GM11168 (cell line): ENCODE measurements around the gene TEX14.

Source experiments
- in situ Hi-C: fragments of 300-500 bp; cut with MboI; formaldehyde crosslinking; loops from one replicate; pipeline ENCODE4 v1.12.0; 2022; ENCODE audit warnings: low sequenced_read_pairs; ENCODE audit not compliant: unreplicated experiment

Gene TEX14

DNA sequence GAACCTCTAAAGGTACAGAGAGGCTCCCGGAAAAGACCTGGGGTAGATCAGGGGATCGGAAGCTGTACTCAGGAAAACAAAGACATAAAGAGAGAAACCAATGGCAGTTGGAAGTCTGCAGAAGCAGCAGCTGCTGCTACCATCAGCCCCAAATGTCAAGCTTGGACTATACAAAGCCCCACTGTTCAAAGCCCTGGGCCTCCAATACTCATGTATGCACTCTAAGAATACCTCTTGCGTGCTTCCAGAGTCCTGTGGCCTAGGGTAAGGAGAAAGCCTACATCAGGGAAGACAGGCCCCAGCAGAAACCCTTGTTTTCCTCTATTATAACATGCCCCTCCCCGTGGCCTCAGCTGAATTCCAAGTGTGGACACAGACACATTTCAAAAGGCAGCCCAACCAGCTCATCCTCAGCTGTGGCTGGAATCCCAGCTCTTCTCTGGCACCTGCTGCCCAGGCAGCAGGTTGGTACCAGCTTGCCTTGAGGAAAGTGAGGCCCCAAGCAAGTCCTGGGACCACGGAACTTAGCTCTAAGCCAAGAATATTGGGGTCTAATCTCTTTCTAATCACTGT is 158.1 kb downstream of the TEX14 start:
- in situ Hi-C loops = no loop called here

- in situ Hi-C loops = no loop called here
Observed at GRCh38 chr17:58532555-58532951, 159.3 kb downstream of the TEX14 start.

DNA sequence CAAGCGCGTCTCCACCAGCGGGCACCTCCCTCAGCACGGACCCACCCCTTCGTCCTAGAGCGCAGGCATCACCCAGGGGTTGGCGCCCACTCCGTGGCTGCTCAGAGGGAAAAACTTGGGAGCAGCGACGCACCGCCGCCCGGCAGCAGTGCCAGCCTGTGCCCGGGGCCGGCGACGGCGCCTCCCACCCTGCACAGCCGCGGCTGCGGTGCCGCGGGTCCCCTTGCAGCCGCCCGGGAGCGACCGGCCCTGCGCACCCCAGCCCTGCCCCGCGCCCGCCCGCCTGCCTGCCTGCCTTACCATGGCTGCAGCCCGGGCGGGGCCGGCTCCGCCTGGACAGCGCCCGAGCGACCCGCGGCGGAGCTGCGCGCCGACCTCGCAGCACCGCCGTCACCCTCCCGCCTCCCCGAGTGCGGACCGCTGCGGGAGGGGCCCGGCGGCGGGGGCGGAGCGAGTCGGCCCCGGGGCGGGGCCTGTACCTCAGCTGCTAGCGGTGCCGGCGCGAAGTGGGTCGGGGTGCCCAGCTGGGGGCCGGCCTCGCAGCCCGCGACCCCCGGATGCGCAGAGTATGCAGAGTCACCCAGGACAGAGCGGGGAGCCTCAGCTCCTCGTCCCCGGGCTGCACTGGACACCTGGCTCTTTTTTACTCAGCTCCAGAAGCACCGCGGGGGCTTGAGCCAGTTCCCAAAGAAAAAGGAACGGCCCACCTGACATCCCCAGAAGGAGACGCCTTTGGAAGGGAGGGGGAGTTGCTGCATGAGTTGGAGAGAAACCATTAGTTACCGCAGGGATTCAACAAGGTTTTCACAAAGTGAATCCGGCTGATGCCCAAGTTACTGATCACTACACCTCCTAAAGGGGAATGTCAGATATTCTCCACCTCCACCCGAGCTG is 159.9 kb downstream of the TEX14 start:
- in situ Hi-C loops = no loop called here

- in situ Hi-C loops = no loop called here
Observed at GRCh38 chr17:58531122-58531521, 160.7 kb downstream of the TEX14 start.

DNA sequence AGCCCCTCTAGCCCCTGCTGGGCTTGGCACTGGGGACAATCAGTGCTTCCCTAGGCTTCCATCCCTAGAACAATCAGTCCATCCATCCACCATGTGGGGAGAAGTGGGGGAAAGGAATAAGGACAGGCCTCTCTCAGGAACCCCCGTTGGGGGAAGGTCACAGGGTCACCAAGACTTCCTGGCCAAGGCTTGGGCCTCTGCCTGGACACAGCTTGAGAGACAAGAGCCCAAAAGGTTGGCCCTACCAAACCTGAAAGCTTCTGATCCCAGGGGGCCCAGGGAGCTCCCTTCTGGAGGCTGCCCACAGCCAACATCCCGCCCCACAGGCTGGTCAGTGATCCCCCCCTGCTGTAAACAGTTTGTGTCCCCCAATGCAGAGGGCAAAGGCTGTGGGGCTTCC is 161.2 kb downstream of the TEX14 start:
- in situ Hi-C loops = no loop called here

DNA sequence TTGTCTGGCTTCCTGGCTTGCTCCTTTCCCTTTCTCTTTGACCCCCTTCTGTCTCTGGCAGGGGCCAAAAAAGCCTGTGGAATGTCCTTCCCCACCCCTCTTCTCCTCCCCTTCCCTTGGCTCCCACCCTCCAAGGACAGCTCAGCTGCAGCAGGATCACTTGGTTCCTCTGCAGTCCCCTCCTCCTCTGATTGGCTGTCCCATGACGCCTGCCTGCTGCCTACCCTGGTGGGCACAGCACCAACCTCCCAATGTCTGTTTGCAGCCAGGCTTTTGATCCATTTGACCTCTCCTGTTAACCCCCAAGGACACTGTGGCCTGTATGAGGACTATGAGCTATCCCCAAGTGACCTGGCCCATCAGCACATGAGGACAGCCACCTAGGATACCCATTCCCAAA is 162.6 kb downstream of the TEX14 start:
- in situ Hi-C loops = loop anchor here (10.0 kb wide), 1 partner anchor 476 kb away; no protein-coding TSS in a partner anchor

GRCh38 chr17:58528443-58528842 is 163.4 kb downstream of the TEX14 start:
- in situ Hi-C loops = loop anchor here (10.0 kb wide), 1 partner anchor 476 kb away; no protein-coding TSS in a partner anchor

GRCh38 chr17:58527949-58528348 is 163.9 kb downstream of the TEX14 start:
- in situ Hi-C loops = loop anchor here (10.0 kb wide), 1 partner anchor 477 kb away; no protein-coding TSS in a partner anchor

- in situ Hi-C loops = loop anchor here (10.0 kb wide), 1 partner anchor 477 kb away; no protein-coding TSS in a partner anchor
Observed at GRCh38 chr17:58527306-58527705, 164.5 kb downstream of the TEX14 start.

GRCh38 chr17:58525239-58525638 is 166.6 kb downstream of the TEX14 start:
- in situ Hi-C loops = loop anchor here (10.0 kb wide), 1 partner anchor 480 kb away; no protein-coding TSS in a partner anchor

DNA sequence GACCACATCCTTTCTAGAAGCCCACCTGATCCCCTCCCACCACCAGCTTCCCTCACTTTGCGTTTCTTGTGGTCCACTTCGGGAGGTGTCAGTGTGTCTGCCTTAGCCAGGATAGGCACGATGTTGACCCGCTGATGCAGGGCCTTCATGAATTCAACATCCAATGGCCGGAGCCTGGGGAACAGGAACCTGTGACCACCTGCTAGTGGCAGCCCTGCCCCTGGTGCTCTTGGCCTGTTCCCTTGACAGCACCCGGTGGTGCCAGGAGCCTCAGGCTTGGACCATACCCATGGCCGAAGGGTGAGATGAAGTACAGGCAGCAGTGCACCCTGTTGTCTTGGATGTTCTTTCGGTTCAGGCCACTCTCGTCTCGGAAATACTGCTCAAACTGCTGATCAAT is 170.2 kb downstream of the TEX14 start:
- in situ Hi-C loops = loop anchor here (10.0 kb wide), 1 partner anchor 483 kb away; no protein-coding TSS in a partner anchor

GRCh38 chr17:58520843-58521430 is 170.9 kb downstream of the TEX14 start:
- in situ Hi-C loops = loop anchor here (10.0 kb wide), 1 partner anchor 484 kb away; no protein-coding TSS in a partner anchor

GRCh38 chr17:58517928-58518609 is 173.8 kb downstream of the TEX14 start:
- in situ Hi-C loops = no loop called here

- in situ Hi-C loops = no loop called here
Observed at GRCh38 chr17:58517378-58517927, 174.4 kb downstream of the TEX14 start.

DNA sequence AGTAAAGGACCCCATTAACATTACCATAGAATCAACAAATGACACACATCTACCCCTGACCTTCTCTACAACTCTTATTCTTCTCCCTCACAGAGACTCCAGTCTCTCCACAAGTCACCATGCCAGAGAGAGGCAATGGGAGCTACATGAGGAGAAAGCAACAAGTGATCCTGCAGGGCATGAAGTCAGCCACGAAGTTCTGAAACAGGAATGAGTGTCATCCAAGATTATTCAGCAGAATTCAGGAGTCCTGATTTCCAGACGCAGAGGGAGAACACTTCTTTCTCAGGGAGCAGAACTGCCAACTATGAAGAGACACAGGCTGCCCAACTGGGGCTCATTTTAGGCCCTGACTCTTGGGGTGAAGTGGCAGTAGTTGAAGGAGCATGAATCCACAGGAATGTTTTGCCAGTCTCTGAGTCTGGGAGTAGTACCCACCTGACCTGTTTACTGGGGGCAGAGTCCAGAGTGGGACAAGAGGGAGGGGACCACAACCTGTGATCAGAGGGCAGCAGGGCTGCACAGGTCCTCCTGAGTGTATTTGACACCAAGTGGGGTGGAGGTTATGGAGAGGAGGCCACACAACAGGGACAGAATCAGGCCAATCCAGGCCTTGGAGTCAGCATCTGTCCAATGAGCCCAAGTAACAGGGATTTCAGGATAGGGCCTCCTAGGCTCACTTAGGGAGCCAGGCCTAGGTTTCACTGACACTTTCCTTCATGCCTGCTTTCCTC is 175.0 kb downstream of the TEX14 start:
- in situ Hi-C loops = no loop called here

- in situ Hi-C loops = no loop called here
Observed at GRCh38 chr17:58515286-58515685, 176.6 kb downstream of the TEX14 start.

DNA sequence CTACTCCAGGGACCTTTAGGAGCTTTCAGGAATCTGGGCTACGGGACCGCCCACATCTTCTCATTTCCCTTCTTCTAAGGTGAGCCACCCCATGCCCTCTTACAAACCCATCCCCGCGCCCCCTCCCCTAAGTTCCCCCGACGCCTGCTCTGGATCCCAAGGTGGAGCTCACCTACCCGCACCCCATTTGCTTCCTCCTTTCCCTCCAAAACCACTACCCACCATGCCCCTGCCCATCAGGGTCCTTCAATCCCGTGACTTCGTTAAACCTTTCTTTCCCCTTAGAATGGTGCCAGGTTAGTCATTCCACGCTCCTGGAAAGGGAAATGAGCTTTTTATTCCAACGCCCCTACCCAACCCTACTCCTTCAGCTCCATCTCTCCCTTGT is 177.1 kb downstream of the TEX14 start:
- in situ Hi-C loops = no loop called here

- in situ Hi-C loops = no loop called here
Observed at GRCh38 chr17:58513965-58514769, 177.7 kb downstream of the TEX14 start, which contains the start of gene MTMR4. MTMR4 (minus strand) TSS chr17:58514638; CDS start chr17:58514407, 231 bp downstream.
